Activated T-cell treated with anti-CD3 and anti-CD28 coated beads for 4 hours (primary cell): ENCODE results near the gene ALKBH4.
A peak's percentile ranks its signal among the peaks of the same experiment; 100 is the strongest.
"Not testable (repeated sequence)": the region's sequence is repeated elsewhere in the genome, so short reads cannot be mapped to it uniquely, and the experiment has no call there.

Source experiments
- DNase-seq: peaks from one replicate; pipeline ENCODE4 v3.0.0-alpha.2; 2020

The ALKBH4 gene

GRCh38 chr7:102478314-102479208 is 13.9 kb upstream of the ALKBH4 start, which contains the start of gene POLR2J:
POLR2J (minus strand) TSS chr7:102478922; CDS start chr7:102478860, 62 bp downstream.
- peak; percentile 82 for DNase-seq

- DNase-seq: not testable (repeated sequence)
Measured at GRCh38 chr7:102474736-102475435, 10.2 kb upstream of the ALKBH4 start.

- not testable (repeated sequence) for DNase-seq
Measured at GRCh38 chr7:102474116-102474515, 9.5 kb upstream of the ALKBH4 start.

- no peak for DNase-seq
Measured at GRCh38 chr7:102473271-102473991, 8.8 kb upstream of the ALKBH4 start.

DNA sequence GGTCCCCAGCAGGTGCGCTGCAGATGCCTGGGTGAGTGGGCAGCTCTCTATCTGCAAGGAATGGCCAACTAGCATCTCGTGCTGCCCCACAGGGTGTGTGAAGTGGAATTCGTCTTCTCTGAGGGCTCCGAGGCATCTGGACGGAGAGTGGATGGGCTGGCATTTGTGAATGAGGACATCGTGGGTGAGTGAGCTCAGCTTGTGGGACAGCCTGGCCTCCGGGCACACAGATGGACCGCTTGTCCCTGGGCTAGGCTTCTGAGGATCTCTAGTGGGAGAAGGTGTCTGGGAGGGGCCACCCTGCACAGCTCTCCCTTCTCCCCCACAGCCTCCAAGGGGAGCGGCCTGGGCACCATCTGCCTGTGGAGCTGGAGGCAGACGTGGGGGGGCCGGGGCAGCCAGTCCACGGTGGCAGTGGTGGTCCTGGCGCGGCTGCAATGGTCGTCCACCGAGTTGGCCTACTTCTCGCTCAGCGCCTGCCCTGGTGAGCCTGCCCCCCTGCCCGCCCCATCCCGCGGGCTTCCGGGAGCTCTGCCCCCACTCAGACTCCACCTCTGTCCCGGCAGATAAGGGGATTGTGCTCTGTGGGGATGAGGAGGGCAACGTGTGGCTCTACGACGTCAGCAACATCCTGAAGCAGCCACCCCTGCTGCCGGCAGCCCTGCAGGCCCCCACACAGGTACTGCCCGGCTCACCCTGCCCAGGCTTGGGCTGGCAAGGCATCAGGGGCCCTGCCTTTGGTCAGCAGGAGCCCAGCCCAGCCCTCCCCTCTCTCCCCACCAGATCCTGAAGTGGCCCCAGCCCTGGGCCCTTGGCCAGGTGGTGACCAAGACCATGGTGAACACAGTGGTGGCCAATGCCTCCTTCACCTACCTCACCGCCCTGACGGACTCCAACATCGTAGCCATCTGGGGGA is 7.7 kb upstream of the ALKBH4 start:
- DNase-seq: no peak

GRCh38 chr7:102471791-102472125 is 7.1 kb upstream of the ALKBH4 start:
- DNase-seq: no peak

- no peak for DNase-seq
Measured at GRCh38 chr7:102469972-102470825, 5.5 kb upstream of the ALKBH4 start.

DNA sequence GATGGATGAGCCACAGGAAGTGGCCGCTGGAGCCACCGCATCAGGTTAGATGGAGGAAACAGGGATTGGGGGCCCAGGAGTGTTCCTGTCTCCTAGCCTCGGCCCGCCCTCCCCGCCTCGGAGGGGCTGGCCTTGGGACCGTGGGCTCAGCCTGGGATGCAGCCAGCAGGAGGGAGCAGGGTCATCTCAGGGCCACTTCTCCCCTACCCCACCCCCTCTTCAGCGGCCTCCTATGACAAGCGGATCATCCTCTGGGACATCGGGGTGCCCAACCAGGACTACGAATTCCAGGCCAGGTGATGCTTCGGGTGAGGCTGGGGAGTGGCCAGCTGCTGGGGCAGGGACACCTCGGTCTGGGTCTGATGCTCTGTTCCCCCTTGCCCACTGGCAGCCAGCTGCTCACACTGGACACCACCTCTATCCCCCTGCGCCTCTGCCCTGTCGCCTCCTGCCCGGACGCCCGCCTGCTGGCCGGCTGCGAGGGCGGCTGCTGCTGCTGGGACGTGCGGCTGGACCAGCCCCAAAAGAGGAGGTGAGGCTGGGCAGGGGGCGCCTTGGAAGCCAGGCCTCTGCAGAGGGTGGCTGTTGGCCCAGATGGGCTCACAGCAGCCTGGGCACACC is 4.8 kb upstream of the ALKBH4 start:
- DNase-seq: no peak

GRCh38 chr7:102468478-102469350 is 4.1 kb upstream of the ALKBH4 start:
- no peak for DNase-seq

- no peak for DNase-seq
Measured at GRCh38 chr7:102467581-102468477, 3.2 kb upstream of the ALKBH4 start.

DNA sequence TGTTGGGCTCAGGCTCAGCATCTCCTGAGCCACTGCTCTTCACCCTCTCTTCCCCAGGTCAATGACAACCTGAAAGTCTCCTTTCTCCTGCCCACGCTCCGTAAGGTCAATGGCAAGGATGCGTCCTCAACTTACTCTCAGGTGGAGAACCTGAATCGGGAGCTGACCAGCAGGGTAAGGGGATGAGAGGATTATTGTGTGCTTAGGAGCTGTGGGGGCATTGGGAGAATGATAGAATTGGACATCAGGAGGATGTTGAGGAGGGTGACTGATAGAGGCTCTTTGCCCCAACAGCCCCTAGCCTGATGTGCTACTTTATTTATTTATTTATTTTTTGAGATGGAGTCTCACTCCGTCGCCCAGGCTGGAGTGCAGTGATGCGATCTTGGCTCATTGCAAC is 1.4 kb upstream of the ALKBH4 start:
- no peak for DNase-seq

DNA sequence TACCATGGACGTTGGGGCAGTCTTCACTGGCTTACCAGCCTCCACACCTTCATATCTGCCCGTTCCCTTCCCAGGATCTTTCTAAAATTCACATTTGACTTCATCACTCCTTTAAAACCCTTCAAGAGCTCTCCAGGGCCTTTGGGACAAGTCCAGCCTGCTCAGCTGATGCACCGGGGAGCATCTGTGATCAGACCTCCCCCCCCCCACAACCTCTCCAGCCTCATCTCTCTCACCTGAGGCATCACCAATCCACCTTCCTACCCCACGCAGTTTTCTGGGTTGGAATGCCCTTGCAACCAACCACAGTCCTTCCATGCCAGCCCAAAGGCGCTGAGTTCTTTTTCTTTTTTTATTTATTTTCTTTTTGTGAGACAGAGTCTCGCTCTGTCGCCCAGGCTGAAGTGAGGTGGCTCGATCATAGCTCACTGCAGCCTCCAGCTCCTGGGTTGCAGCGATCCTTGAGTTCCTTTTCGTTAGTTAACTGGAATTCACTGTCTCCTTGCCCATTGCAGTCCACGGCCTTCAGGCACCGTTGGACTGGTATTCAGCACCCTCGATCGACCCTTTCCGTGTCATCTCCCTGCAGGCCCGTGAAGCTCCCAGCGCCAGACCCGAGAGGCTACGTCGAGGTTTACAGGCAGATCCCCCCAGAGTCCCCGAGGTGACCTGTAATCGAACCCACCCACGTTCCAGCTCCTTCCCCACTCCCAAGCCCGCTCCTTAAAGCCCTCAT is 654 bp downstream of the ALKBH4 start:
- no peak for DNase-seq

DNA sequence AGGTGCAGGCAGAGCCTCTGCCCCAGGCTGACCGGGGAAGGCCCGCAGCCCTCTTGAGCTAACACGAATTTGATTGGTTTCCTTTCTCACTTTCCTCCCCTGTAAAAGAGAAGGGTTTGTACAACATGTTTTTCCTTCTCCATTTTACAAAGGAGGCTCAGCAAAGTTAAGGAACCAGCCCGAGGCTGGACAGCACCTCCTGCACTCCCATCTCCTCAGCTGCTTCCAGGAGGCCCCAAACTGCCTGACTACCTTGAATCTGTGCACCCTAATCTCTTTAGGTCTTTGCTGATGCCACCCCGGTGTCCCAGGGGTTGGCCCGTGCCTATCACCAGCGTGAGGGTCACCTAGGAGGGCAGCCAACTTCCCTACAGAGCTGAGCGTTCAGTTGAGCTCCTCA is 4.2 kb downstream of the ALKBH4 start:
- no peak for DNase-seq

DNA sequence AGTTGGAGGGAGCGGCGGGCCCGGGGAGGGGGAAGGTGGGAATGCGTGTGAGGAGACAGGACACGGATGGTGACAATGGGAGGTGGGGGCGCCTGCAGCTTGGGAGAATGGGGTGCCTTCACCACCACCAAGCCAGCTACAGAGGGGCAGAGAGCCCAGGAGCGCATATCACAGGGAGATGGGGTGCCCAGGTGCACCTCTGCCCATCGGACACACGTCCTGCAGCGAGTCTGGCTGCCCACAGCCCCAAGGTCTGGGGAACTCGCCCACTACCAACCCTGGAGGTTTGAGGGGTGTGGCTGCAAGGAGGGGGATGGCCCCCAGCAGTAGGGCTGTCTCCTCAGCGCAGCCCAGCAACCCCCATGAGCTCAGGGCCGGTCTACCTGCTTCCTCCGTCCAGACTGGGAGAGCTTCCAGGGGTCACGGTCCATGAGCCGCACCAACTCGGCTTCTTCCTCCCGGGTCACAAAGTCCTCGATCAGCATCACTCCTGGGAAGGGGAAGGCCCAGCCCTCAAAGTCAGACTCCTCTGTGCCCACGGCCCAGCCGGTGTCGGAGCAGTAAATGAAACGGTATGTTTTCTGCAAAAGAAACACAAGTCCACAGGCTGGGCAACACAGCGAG is 5.3 kb downstream of the ALKBH4 start:
- no peak for DNase-seq

DNA sequence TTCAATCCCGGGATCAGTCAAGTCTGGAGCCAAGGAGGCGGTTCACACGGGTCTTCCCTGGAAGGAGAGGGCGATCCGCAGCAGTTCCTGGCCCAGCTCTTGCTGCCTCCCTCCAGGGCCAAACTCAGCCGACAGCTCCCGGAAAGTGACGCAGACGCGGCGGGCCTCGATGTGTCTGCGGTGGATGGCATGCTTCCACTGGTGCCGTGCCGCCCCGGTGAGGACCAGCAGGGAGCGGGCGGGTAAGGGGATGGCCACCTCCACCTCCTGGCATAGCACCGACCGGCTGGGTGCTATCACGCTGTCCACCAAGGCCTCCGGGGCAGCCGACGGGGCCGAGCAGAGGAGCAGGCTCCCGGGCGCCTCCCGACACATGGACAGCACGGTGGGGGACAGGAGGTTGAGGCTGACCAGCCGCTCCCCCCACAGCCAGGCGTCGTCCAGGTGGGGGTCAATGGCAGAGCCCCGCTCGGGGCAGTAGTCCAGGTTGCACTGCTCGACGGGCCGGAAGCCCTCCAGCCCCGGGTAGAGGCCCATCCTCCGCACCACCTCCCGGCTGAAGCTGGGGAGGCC is 7.2 kb downstream of the ALKBH4 start:
- no peak for DNase-seq

- DNase-seq: no peak
Measured at GRCh38 chr7:102456327-102456726, 8.3 kb downstream of the ALKBH4 start.

DNA sequence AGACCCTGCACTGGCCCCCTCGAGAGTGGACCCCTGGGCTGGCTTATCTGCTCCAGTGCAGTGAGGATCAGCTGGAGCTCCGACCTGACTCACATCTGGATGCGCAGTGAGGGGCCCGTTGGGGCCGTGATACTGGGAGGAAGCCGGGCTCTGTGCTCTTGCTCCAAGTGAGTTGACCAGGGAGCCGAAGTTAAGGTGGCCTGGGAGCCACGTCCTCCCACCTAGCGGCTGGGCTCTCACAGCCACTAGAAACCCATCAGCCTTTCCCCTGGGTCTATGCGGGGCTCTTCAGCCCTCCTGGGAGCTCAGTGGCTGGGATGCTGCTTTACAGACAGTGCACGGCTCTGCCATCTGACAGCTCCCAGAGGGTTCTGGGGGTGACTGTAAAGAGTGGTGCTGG is 9.1 kb downstream of the ALKBH4 start:
- DNase-seq: no peak
